IMR-90 (cell line): Measurements from ENCODE around the gene PLCL1. TPM values are rescaled to one million over a fixed set of nuclear protein-coding genes. Genes with fewer than 3 reads are reported as not detected.

Experiments
- ATAC-seq: fragments of 200-7000 bp; cut with Tn5 transposase; 2 replicates; pipeline ENCODE4 v1.9.1; 2020; ENCODE audit warnings: low read depth, mild to moderate bottlenecking, moderate library complexity
- BruUV-seq: library from RNA; stranded (reverse); fragments of 400-500 nt; replicated peaks from 2 replicates; lab custom pipeline; 2021; lab: Mats Ljungman, UMichigan
- CTCF ChIA-PET: fragments of 300-600 bp; formaldehyde crosslinking; extraction: SDS; loops from one replicate; lab custom pipeline; 2021; ENCODE audit warnings: antibody characterized with exemption; lab: Yijun Ruan, JAX
- POLR2A ChIA-PET: fragments of 300-600 bp; sonication (Branson Sonifier 250); formaldehyde crosslinking; loops from one replicate; lab custom pipeline; 2022; ENCODE audit warnings: antibody characterized with exemption; ENCODE audit not compliant: unreplicated experiment; lab: Charles Lee
- DNase-seq: peaks from one replicate; pipeline ENCODE4 v3.0.0; 2013
- H2AFZ ChIP-seq: replicated peaks from 2 replicates; pipeline ENCODE3; 2013; ENCODE audit warnings: low read length, mild to moderate bottlenecking; ENCODE audit not compliant: poor library complexity
- H2AK5ac ChIP-seq: 2 replicates; pipeline ENCODE4 v1.6.1; 2013; ENCODE audit warnings: low read depth, low read length, inconsistent platforms
- H2AK9ac ChIP-seq: replicated peaks from 2 replicates; pipeline ENCODE3; 2013; ENCODE audit warnings: mild to moderate bottlenecking, low read depth, low read length, moderate library complexity; ENCODE audit not compliant: poor library complexity
- H2BK120ac ChIP-seq: 2 replicates; pipeline ENCODE4 v1.6.1; 2013; ENCODE audit warnings: low read depth, low read length, inconsistent platforms
- H2BK15ac ChIP-seq: 3 replicates; pipeline ENCODE4 v1.6.1; 2013; ENCODE audit warnings: low read depth, low read length, inconsistent platforms
- H2BK20ac ChIP-seq: 2 replicates; pipeline ENCODE4 v1.6.1; 2013; ENCODE audit warnings: low read depth, mild to moderate bottlenecking, inconsistent platforms, low read length, moderate library complexity
- H2BK5ac ChIP-seq: 2 replicates; pipeline ENCODE4 v1.6.1; 2013; ENCODE audit warnings: mild to moderate bottlenecking, low read depth, low read length, inconsistent platforms; ENCODE audit not compliant: poor library complexity, severe bottlenecking
- H3K14ac ChIP-seq: replicated peaks from 2 replicates; pipeline ENCODE4 v1.6.1; 2013; ENCODE audit warnings: low read depth, low read length, inconsistent platforms
- H3K18ac ChIP-seq: 2 replicates; pipeline ENCODE4 v1.6.1; 2013; ENCODE audit warnings: low read depth, low read length, control low read depth
- H3K23ac ChIP-seq: 2 replicates; pipeline ENCODE4 v1.6.1; 2013; ENCODE audit warnings: low read depth, low read length, inconsistent platforms
- H3K27ac ChIP-seq: 2 replicates; pipeline ENCODE4 v1.5.1; 2013; ENCODE audit warnings: mild to moderate bottlenecking, control low read depth, low read length; ENCODE audit not compliant: insufficient read depth
- H3K27me3 ChIP-seq: 2 replicates; pipeline ENCODE4 v1.6.1; 2013; ENCODE audit warnings: low read length; ENCODE audit not compliant: control insufficient read depth, insufficient read depth
- H3K36me3 ChIP-seq: 2 replicates; pipeline ENCODE4 v1.6.1; 2013; ENCODE audit warnings: low read length, mixed read lengths; ENCODE audit not compliant: control insufficient read depth, insufficient read depth
- H3K4ac ChIP-seq: 2 replicates; pipeline ENCODE4 v1.6.1; 2013; ENCODE audit warnings: low read depth, low read length, inconsistent platforms
- H3K4me1 ChIP-seq: 2 replicates; pipeline ENCODE4 v1.6.1; 2013; ENCODE audit warnings: low read length, mixed read lengths; ENCODE audit not compliant: control insufficient read depth, insufficient read depth
- H3K4me2 ChIP-seq: 2 replicates; pipeline ENCODE4 v1.6.1; 2013; ENCODE audit warnings: low read depth, mild to moderate bottlenecking, control low read depth, low read length, moderate library complexity
- H3K4me3 ChIP-seq: 2 replicates; pipeline ENCODE4 v1.5.1; 2013; ENCODE audit warnings: low read depth, mild to moderate bottlenecking, control low read depth, low read length, moderate library complexity; ENCODE audit not compliant: insufficient read depth
- H3K56ac ChIP-seq: 2 replicates; pipeline ENCODE4 v1.6.1; 2013; ENCODE audit warnings: low read length, inconsistent platforms; ENCODE audit not compliant: insufficient read depth; ENCODE audit errors: extremely low read depth
- H3K79me1 ChIP-seq, 2 experiments: 2 replicates each; pipeline ENCODE4 v1.6.1; 2013; ENCODE audit warnings: low read length in 2 of 2, inconsistent platforms in 1 of 2, low read depth in 1 of 2
- H3K9ac ChIP-seq: 2 replicates; pipeline ENCODE4 v1.6.1; 2013; ENCODE audit warnings: low read depth, low read length, control low read depth
- H3K9me1 ChIP-seq: 2 replicates; pipeline ENCODE4 v1.6.1; 2013; ENCODE audit warnings: low read length, inconsistent platforms; ENCODE audit not compliant: insufficient read depth
- H3K9me3 ChIP-seq: 2 replicates; pipeline ENCODE4 v1.6.1; 2013; ENCODE audit warnings: low read length; ENCODE audit not compliant: control insufficient read depth, insufficient read depth
- H4K20me1 ChIP-seq: 2 replicates; pipeline ENCODE4 v1.6.1; 2013; ENCODE audit warnings: low read length, inconsistent platforms; ENCODE audit not compliant: insufficient read depth
- H4K5ac ChIP-seq: 2 replicates; pipeline ENCODE4 v1.6.1; 2013; ENCODE audit warnings: mild to moderate bottlenecking, low read depth, low read length, control low read depth
- H4K8ac ChIP-seq, 2 experiments: 2 replicates each; pipeline ENCODE4 v1.6.1; 2013; ENCODE audit warnings: low read depth in 2 of 2, low read length in 2 of 2, control low read depth in 1 of 2, inconsistent platforms in 1 of 2
- H4K91ac ChIP-seq: 2 replicates; pipeline ENCODE4 v1.6.1; 2013; ENCODE audit warnings: low read depth, low read length, inconsistent platforms; ENCODE audit not compliant: insufficient read depth
- ELK1 ChIP-seq: fragments of 150-350 bp; IDR thresholded peaks from 2 replicates; pipeline ENCODE4 v1.6.1; 2016; ENCODE audit warnings: low read depth, mild to moderate bottlenecking, low read length, moderate library complexity, borderline replicate concordance
- RFX5 ChIP-seq: IDR thresholded peaks from 2 replicates; pipeline ENCODE4 v1.8.0; 2012; ENCODE audit warnings: low read depth, mild to moderate bottlenecking, low read length, moderate library complexity
- dilution Hi-C: fragments of 300-500 bp; cut with HindIII; formaldehyde crosslinking; loops from one replicate; pipeline ENCODE4 v1.14.3; 2018; ENCODE audit warnings: low sequenced_read_pairs; ENCODE audit not compliant: unreplicated experiment
- in situ Hi-C: fragments of 300-500 bp; cut with MboI; formaldehyde crosslinking; loops from 3 replicates; pipeline ENCODE4 v1.14.3; 2019; ENCODE audit warnings: low sequenced_read_pairs, inconsistent platforms, mixed read lengths
- intact Hi-C: fragments of 100-400 bp; cut with micrococcal nuclease; formaldehyde crosslinking; loops from 2 replicates; pipeline ENCODE4 v1.10.0; 2022
- polyA plus RNA-seq, 3 experiments: library from polyadenylated mRNA; depleted of rRNA; stranded (reverse); fragments of >200 nt; gene quantifications; 2 replicates each; pipeline ENCODE4 v1.2.3, GENCODE V29; 2012; ENCODE audit warnings: low replicate concordance in 1 of 3
- total RNA-seq: library from RNA; depleted of rRNA; stranded (reverse); fragments of >200 nt; gene quantifications from 2 replicates; pipeline ENCODE4 v1.2.3, GENCODE V29; 2012

PLCL1 gene
- total and polyA plus RNA-seq, 2 of the 4 experiments (the other 2 are of a cell fraction) = 0.14 to 0.18 TPM

GRCh38 chr2:197925976-197926375 is 121.6 kb downstream of the PLCL1 start:
- Histone ChIP-seq H2BK5ac (no peak overlapping the region), H3K56ac (no peak overlapping the region), H2AK5ac (no peak overlapping the region), H3K27me3 (no peaks in the 10 kb centered on the region), H3K14ac (no peak overlapping the region), H3K9me1 (no peaks in the 10 kb centered on the region), H3K23ac (no peak overlapping the region), H4K8ac (no peak overlapping the region), H4K5ac (no peak overlapping the region), H3K9ac (no peak overlapping the region), H4K91ac (no peak overlapping the region), H3K36me3 (no peaks in the 10 kb centered on the region), H4K20me1 (no peaks in the 10 kb centered on the region), H3K9me3 (no peaks in the 10 kb centered on the region), H2BK120ac (no peak overlapping the region), H3K4me1 (no peaks in the 10 kb centered on the region), H3K4me2 (no peak overlapping the region), H2BK20ac (no peak overlapping the region), H3K4ac (no peak overlapping the region), H2BK15ac (no peak overlapping the region), H3K18ac (no peak overlapping the region), H3K27ac (no peak overlapping the region), H3K4me3 (no peak overlapping the region), H3K79me1 (no peaks in the 10 kb centered on the region), H2AK9ac (no peak overlapping the region), H2AFZ (no peak overlapping the region)
- no peak for ATAC-seq
- DNase-seq = no peak
- ChIA-PET POLR2A (no interaction called here), CTCF (no interaction called here)
- dilution Hi-C loops (no loop called here), in situ Hi-C loops (no loop called here), intact Hi-C loops (no loop called here)
- no TSS peak for BruUV-seq
- no peak for TF ChIP-seq RFX5
- no peak for TF ChIP-seq ELK1
